ENCODE results near the gene COMMD9.

The COMMD9 gene

GRCh38 chr11:36295926-36296325, 6.7 kb upstream of the COMMD9 start, which contains the start of gene PRR5L:
PRR5L (plus strand) TSS chr11:36296288; CDS start chr11:36401122, 104,834 bp downstream.
- no peak for DNase-seq

- no peak for DNase-seq
These were observed 3.1 kb upstream of the COMMD9 start for GRCh38 chr11:36292311-36292722.

GRCh38 chr11:36288442-36289225, 590 bp downstream of the COMMD9 start:
- DNase-seq: no peak

- DNase-seq: no peak
These were observed 6.3 kb downstream of the COMMD9 start for GRCh38 chr11:36282926-36283325.

- no peak for DNase-seq
These were observed 7.4 kb downstream of the COMMD9 start for GRCh38 chr11:36281850-36282249.

- DNase-seq: no peak
These were observed 8.7 kb downstream of the COMMD9 start for GRCh38 chr11:36280531-36280930.

GRCh38 chr11:36278531-36279282, 10.5 kb downstream of the COMMD9 start:
- DNase-seq: no peak

- DNase-seq: no peak
These were observed 14.8 kb downstream of the COMMD9 start for GRCh38 chr11:36274414-36274813.

GRCh38 chr11:36273110-36273509, 16.1 kb downstream of the COMMD9 start:
- no peak for DNase-seq

- DNase-seq: no peak
These were observed 17.3 kb downstream of the COMMD9 start for GRCh38 chr11:36271794-36272407.

GRCh38 chr11:36270701-36271100, 18.5 kb downstream of the COMMD9 start:
- DNase-seq: no peak

- DNase-seq: no peak
These were observed 20.8 kb downstream of the COMMD9 start for GRCh38 chr11:36268337-36268985.

- DNase-seq: no peak
These were observed 22.5 kb downstream of the COMMD9 start for GRCh38 chr11:36266767-36267166.

- DNase-seq: no peak
These were observed 23.2 kb downstream of the COMMD9 start for GRCh38 chr11:36265793-36266628.

- DNase-seq: no peak
These were observed 24.3 kb downstream of the COMMD9 start for GRCh38 chr11:36264973-36265344.

GRCh38 chr11:36264011-36264972, 24.9 kb downstream of the COMMD9 start:
- DNase-seq: no peak

GRCh38 chr11:36261094-36261493, 28.1 kb downstream of the COMMD9 start:
- no peak for DNase-seq

GRCh38 chr11:36258730-36259360, 30.4 kb downstream of the COMMD9 start:
- DNase-seq: no peak

GRCh38 chr11:36257351-36257750, 31.9 kb downstream of the COMMD9 start:
- no peak for DNase-seq

GRCh38 chr11:36254713-36255112, 34.5 kb downstream of the COMMD9 start:
- no peak for DNase-seq

- no peak for DNase-seq
These were observed 36.0 kb downstream of the COMMD9 start for GRCh38 chr11:36253238-36253637.
